Thyroid gland (tissue), 4 donors: ENCODE data around the gene SAMD3. TPM values are rescaled to one million over a fixed set of nuclear protein-coding genes. Genes with fewer than 3 reads are reported as not detected.
"Not testable (repeated sequence)": the region's sequence is repeated elsewhere in the genome, so short reads cannot be mapped to it uniquely, and the experiment has no call there.

Experiments
- DNase-seq, 2 donors: peaks; one replicate each; pipeline ENCODE4 v3.0.0-alpha.2; 2019
- H3K27ac ChIP-seq, 3 donors: fragments of 200-600 bp; sonication (generic); 1 replicate in 2 of 3; 2 replicates in 1 of 3; pipeline ENCODE4 v1.5.1; 2016 to 2019; ENCODE audit warnings: mild to moderate bottlenecking in 1 of 3, moderate library complexity in 1 of 3
- H3K27me3 ChIP-seq: fragments of 200-600 bp; sonication (generic); one replicate; pipeline ENCODE4 v1.5.1; 2019
- H3K36me3 ChIP-seq, 2 donors: fragments of 200-600 bp; sonication (generic); one replicate each; pipeline ENCODE4 v1.5.1; 2016 to 2019
- H3K4me1 ChIP-seq, 2 donors: fragments of 200-600 bp; sonication (generic); one replicate each; pipeline ENCODE4 v1.5.1; 2017 to 2019
- H3K4me3 ChIP-seq, 3 donors: fragments of 200-600 bp; sonication (generic); replicated peaks in 1 of 3; 1 replicate in 2 of 3; 2 replicates in 1 of 3; pipeline ENCODE4 v1.5.1; 2016; ENCODE audit warnings: mild to moderate bottlenecking in 1 of 3
- H3K9me3 ChIP-seq: fragments of 200-600 bp; sonication (generic); one replicate; pipeline ENCODE4 v1.5.1; 2017
- POLR2A ChIP-seq, 2 donors: fragments of 450-650 bp; IDR thresholded peaks; one replicate each; pipeline ENCODE4 v1.6.1; 2017; ENCODE audit warnings: antibody characterized with exemption in 2 of 2, mild to moderate bottlenecking in 2 of 2, moderate library complexity in 1 of 2
- WGBS, 2 donors: methylation state at CpG; one replicate each; pipeline ENCODE4 v1.1.5; 2017; 5-methylcytosine and 5-hydroxymethylcytosine counted together
- intact Hi-C: fragments of 100-400 bp; cut with DNase I; formaldehyde crosslinking; loops from one replicate; pipeline ENCODE4 v1.15.1; 2023
- total RNA-seq, 4 donors: library from RNA; depleted of rRNA; stranded (reverse); fragments of >200 nt; gene quantifications; one replicate each; pipeline ENCODE4 v1.2.3, GENCODE V29; 2016
- TF ChIP-seq, protein P1 (sequence below), 6 experiments: fragments of 200-600 bp in 3 of 6; fragments of 450-650 bp in 3 of 6; sonication (generic) in 3 of 6; IDR thresholded peaks; one replicate each; pipeline ENCODE4 v1.5.1; 2016 to 2019; ENCODE audit warnings: antibody characterized with exemption in 6 of 6, mild to moderate bottlenecking in 2 of 6, inconsistent platforms in 1 of 6, moderate library complexity in 1 of 6

Gene SAMD3
- total RNA-seq, 4 donors from 2014 or later = 0.17 to 2.0 TPM; not detected in 2

DNA sequence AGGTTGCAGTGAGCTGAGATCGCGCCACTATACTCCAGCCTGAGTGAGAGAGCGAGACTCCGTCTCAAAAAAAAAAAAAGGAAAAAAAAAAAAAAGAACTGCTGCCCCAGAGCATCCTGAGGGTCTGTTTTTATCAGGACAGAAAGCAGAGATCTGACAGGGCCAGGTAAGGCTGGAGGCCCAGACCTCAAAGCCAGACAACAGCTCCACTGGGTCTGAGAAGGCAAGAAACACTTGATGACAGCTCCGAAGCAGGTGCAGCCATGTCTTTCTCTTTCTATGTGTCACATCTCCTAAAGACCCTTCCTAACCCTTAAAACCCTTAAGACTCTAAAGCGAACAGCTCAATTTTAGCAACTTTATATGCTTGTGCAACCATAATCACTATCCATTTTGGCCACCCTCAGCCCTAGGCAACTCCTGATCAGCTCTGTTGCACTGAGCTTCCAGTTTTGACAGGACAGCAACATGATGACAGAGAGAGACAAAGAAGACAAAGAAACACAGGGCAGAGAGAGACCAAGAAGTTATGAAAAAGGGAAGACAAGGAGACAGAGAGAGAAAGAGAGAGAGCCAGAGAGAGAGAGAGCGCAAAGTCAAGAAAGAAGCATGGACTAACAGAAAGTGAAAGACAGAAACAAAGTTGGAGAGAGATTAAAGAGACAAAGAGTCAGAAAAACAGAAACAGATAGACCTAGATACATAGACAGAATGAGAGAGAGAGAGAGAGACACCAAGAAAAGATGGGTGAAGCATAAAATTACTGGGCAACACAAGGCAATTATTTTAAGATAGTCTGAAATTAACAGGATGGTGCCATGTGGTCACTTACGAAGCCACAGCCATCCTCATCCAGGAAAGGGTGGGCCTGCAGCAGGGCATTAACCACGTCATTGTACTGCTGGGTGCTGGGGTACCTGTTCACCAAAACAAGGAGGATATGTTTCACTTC lies 39.2 kb downstream of the SAMD3 start:
- Histone ChIP-seq H3K4me3 (no peak overlapping the region), H3K27ac (no peak overlapping the region), H3K27me3 (no peaks in the 10 kb centered on the region), H3K4me1 (no peaks in the 10 kb centered on the region), H3K36me3 (no peaks in the 10 kb centered on the region), H3K9me3 (no peaks in the 10 kb centered on the region)
- peak in 1 of 2 donors; percentile 4 for DNase-seq
- intact Hi-C loops = no loop called here
- no peak for TF ChIP-seq POLR2A (IDR thresholded peaks at IDR 0.05)
- TF ChIP-seq, protein P1, sequence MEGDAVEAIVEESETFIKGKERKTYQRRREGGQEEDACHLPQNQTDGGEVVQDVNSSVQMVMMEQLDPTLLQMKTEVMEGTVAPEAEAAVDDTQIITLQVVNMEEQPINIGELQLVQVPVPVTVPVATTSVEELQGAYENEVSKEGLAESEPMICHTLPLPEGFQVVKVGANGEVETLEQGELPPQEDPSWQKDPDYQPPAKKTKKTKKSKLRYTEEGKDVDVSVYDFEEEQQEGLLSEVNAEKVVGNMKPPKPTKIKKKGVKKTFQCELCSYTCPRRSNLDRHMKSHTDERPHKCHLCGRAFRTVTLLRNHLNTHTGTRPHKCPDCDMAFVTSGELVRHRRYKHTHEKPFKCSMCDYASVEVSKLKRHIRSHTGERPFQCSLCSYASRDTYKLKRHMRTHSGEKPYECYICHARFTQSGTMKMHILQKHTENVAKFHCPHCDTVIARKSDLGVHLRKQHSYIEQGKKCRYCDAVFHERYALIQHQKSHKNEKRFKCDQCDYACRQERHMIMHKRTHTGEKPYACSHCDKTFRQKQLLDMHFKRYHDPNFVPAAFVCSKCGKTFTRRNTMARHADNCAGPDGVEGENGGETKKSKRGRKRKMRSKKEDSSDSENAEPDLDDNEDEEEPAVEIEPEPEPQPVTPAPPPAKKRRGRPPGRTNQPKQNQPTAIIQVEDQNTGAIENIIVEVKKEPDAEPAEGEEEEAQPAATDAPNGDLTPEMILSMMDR (IDR thresholded peaks at IDR 0.05) = no peak
- 87 to 88% methylated on average over 9 of the region's 9 CpGs for WGBS, 2 donors

DNA sequence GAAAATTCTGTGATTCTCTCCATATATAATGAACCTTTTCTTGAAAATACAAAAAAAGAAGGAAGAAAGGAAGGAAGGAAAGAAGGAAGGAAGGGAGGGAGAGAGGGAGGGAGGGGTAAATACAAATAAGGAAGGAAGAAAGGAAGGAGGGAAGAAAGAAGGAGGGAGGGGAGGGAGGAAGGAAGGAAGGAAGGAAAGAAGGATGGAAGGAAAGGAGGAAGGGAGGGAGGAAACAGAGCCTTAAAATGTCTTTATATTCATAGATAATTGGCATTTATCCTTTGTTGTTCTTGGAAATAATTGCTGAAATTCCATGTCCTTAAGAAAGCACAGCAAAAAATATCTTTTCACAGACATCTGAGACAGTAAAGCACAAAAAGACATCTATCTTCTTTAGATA lies 40.3 kb downstream of the SAMD3 start:
- Histone ChIP-seq H3K4me3 (no peak overlapping the region), H3K4me1 (no peaks in the 10 kb centered on the region), H3K27ac (no peak overlapping the region), H3K9me3 (no peaks in the 10 kb centered on the region), H3K36me3 (no peaks in the 10 kb centered on the region), H3K27me3 (no peaks in the 10 kb centered on the region)
- no peak for TF ChIP-seq POLR2A (IDR thresholded peaks at IDR 0.05)
- TF ChIP-seq, protein P1 (IDR thresholded peaks at IDR 0.05) = no peak
- intact Hi-C loops = no loop called here
- no peak for DNase-seq

DNA sequence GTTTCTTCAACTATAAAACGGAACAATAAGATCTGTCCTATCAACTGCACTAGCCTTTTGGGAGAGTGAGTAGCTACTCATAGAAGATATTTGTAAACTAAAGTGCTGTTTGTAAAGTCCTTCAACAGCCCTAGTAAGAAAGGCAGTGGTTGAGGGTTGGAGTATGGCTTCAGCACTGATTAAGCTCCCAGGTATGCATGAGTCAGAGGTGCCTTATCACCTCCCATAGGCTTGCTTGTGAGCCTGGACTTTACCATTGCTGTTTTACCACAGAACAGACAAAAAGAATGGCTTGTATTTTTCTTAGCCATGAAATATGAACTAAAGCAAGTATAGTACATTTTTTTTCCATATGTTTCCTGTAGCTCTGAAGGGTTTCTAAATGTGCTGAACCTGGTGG lies 44.1 kb downstream of the SAMD3 start:
- no peak for TF ChIP-seq POLR2A (IDR thresholded peaks at IDR 0.05)
- TF ChIP-seq, protein P1 (IDR thresholded peaks at IDR 0.05) = no peak
- H3K4me1 ChIP-seq = no peaks in the 10 kb centered on the region
- H3K36me3 ChIP-seq = no peaks in the 10 kb centered on the region
- H3K4me3 ChIP-seq = no peak overlapping the region
- intact Hi-C loops = no loop called here
- H3K9me3 ChIP-seq = no peaks in the 10 kb centered on the region
- 82 to 90% methylated on average over 1 of the region's 1 CpG for WGBS, 2 donors
- H3K27me3 ChIP-seq = no peaks in the 10 kb centered on the region
- no peak for DNase-seq
- no peak overlapping the region for H3K27ac ChIP-seq

DNA sequence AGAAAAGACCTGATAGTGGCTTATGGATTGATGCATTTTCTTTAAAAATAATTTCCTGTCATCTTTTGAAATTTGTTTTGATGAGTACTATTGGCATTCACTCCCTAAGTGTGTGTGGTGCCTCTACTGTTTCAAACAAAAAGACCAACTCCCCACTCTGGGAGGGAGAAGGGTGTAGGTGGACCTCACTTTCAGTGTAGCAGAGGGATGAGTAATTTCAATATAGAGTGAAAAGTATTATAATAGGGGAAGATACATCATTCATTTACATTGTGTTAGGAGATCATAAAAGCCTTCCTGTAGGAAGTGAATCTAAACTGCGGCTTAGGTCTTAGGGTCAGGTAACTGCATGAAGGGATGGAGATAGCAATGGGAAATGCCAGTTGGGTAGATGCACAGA lies 46.4 kb downstream of the SAMD3 start:
- Histone ChIP-seq H3K36me3 (no peaks in the 10 kb centered on the region), H3K4me3 (no peak overlapping the region), H3K27ac (no peak overlapping the region), H3K4me1 (no peaks in the 10 kb centered on the region), H3K9me3 (no peaks in the 10 kb centered on the region), H3K27me3 (no peaks in the 10 kb centered on the region)
- DNase-seq = no peak
- WGBS, 2 donors = 84 to 95% methylated on average over 1 of the region's 1 CpG
- no peak for TF ChIP-seq POLR2A (IDR thresholded peaks at IDR 0.05)
- TF ChIP-seq, protein P1 (IDR thresholded peaks at IDR 0.05) = no peak
- intact Hi-C loops = no loop called here

DNA sequence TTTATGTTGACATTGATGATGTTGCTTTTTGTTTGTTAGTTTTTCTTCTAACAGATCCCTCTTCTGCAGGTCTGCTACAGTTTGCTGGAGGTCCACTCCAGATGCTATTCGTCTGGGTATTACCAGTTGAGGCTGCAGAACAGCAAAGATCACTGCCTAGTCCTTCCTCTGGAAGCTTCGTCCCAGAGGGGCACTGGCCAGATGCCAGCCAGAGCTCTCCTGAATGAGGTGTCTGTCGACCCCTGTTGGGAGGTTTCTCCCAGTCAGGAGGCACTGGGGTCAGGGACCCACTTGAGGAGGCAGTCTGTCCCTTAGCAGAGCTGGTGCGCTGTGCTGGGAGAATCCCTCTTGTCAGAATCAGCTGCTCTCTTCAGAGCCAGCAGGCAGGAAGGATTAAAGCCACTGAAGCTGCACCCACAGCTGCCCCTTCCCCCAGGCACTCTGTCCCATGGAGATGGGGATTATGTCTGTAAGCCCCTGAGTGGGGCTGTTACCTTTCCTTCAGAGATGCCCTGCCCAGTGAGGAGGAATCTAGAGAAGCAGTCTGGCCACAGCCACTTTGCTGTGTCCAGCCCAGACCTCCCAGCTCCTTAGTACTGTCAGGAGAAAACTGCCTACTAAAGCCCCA lies 49.3 kb downstream of the SAMD3 start:
- WGBS, 2 donors = 57 to 64% methylated on average over 3 to 4 of the region's 4 CpGs
- DNase-seq, H3K27ac ChIP-seq, H3K4me3 ChIP-seq, intact Hi-C loops, H3K36me3 ChIP-seq, H3K9me3 ChIP-seq, H3K27me3 ChIP-seq, H3K4me1 ChIP-seq: not testable (repeated sequence)

DNA sequence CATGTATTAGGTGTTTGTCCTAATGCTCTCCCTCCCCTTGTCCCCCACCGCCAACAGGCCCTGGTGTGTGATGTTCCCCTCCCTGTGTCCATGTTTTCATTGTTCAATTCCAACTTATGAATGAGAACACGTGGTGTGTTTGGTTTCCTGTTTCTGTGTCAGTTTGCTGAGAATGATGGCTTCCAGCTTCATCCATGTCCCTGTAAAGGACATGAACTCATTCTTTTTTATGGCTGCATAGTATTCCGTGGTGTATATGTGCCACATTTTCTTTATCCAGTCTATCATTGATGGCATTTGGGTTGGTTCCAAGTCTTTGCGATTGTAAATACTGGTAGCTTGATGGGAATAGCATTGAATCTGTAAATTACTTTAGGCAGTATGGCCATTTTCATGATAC lies 52.6 kb downstream of the SAMD3 start:
- H3K27me3 ChIP-seq, DNase-seq, H3K9me3 ChIP-seq, H3K36me3 ChIP-seq, H3K27ac ChIP-seq, H3K4me1 ChIP-seq, H3K4me3 ChIP-seq, intact Hi-C loops: not testable (repeated sequence)
- WGBS, 2 donors = 88 to 92% methylated on average over 4 of the region's 4 CpGs
